KMS-11 (cell line): ENCODE measurements around the gene PCCA.

Source experiments
- H2AFZ ChIP-seq: fragments of 200-600 bp; sonication (generic); 2 replicates; pipeline ENCODE4 v1.6.1; 2016; ENCODE audit warnings: antibody characterized with exemption, mixed run types, low read depth
- H3K27ac ChIP-seq: fragments of 200-600 bp; sonication (generic); 2 replicates; pipeline ENCODE4 v1.6.1; 2016; ENCODE audit warnings: mild to moderate bottlenecking, mixed run types
- H3K27me3 ChIP-seq: fragments of 200-600 bp; sonication (generic); 2 replicates; pipeline ENCODE4 v1.6.1; 2017; ENCODE audit warnings: mild to moderate bottlenecking, low read depth, mixed run types, moderate library complexity; ENCODE audit not compliant: insufficient read depth
- H3K36me3 ChIP-seq: fragments of 200-600 bp; sonication (generic); 2 replicates; pipeline ENCODE4 v1.6.1; 2017; ENCODE audit warnings: mild to moderate bottlenecking, mixed run types; ENCODE audit not compliant: insufficient read depth
- H3K4me1 ChIP-seq: fragments of 200-600 bp; sonication (generic); 2 replicates; pipeline ENCODE4 v1.6.1; 2016; ENCODE audit warnings: mild to moderate bottlenecking, low read depth, mixed run types; ENCODE audit not compliant: poor library complexity, severe bottlenecking
- H3K4me2 ChIP-seq: fragments of 200-600 bp; sonication (generic); 2 replicates; pipeline ENCODE4 v1.7.0; 2016; ENCODE audit warnings: mild to moderate bottlenecking, mixed run types
- H3K4me3 ChIP-seq: fragments of 200-600 bp; sonication (generic); IDR thresholded peaks from 2 replicates; pipeline ENCODE4 v1.6.1; 2017; ENCODE audit warnings: low read depth, low read length, mixed read lengths; ENCODE audit not compliant: insufficient read depth
- H3K79me2 ChIP-seq: fragments of 200-600 bp; sonication (generic); 2 replicates; pipeline ENCODE4 v1.6.1; 2016; ENCODE audit warnings: low read depth, mixed run types; ENCODE audit not compliant: insufficient read depth
- H3K9ac ChIP-seq: fragments of 200-600 bp; sonication (generic); 2 replicates; pipeline ENCODE4 v1.6.1; 2016; ENCODE audit warnings: mild to moderate bottlenecking, mixed run types
- H4K20me1 ChIP-seq: fragments of 200-600 bp; sonication (generic); 2 replicates; pipeline ENCODE4 v1.6.1; 2016; ENCODE audit warnings: mild to moderate bottlenecking, mixed run types; ENCODE audit not compliant: insufficient read depth
- CTCF ChIP-seq: fragments of 200-600 bp; sonication (generic); conservative IDR thresholded peaks from 2 replicates; pipeline ENCODE4 v1.6.1; 2017; ENCODE audit warnings: low read depth, mild to moderate bottlenecking, antibody characterized with exemption, low read length, moderate library complexity, mixed read lengths

The PCCA gene

DNA sequence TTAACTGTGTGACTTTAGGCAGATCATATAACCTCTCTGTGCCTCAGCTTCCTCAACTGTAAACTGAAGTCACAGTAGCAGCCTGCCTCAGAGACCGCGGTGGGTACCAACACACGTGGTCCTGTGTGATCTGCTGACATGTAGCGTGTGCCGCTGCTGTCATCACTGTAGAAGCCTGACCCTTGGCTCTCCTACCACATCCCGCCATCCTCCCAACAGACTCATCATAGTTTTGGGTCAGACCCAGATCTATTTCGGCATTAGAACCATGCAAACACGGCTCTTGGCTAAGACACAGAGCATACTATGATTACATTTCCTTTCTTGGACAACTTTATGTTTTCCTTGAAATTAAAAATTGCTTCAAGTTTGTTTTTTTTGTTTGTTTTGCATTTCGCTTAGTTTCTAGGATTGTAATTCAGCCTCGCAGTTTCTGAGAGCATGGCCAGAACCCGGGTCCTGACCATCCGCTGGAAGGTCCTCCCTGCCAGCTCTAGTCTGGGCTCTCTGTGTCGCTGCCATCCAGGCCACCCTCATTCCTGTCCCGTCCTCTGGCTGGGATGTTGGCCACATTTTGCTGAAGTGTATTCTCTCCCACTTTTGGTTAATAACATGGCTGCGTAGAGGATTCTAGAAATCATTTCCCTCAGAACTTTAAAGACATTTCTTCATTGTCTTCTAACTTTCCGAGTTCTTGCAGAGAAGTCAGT, 446.7 kb downstream of the PCCA start:
- H3K4me2 ChIP-seq = no peak overlapping the region
- no peaks in the 10 kb centered on the region for H4K20me1 ChIP-seq
- H3K36me3 ChIP-seq = no peaks in the 10 kb centered on the region
- H3K4me1 ChIP-seq = peaks cover 7% of the 10 kb centered on the region
- H3K4me3 ChIP-seq = no peak overlapping the region
- H3K79me2 ChIP-seq = no peaks in the 10 kb centered on the region
- no peak overlapping the region for H3K27ac ChIP-seq
- no peak overlapping the region for H3K9ac ChIP-seq
- no peaks in the 10 kb centered on the region for H3K27me3 ChIP-seq
- TF ChIP-seq CTCF = no peak
- H2AFZ ChIP-seq = no peak overlapping the region

- no peaks in the 10 kb centered on the region for H3K36me3 ChIP-seq
- H3K9ac ChIP-seq = no peak overlapping the region
- no peaks in the 10 kb centered on the region for H4K20me1 ChIP-seq
- no peak for TF ChIP-seq CTCF
- no peaks in the 10 kb centered on the region for H3K79me2 ChIP-seq
- no peak overlapping the region for H3K4me2 ChIP-seq
- H3K4me3 ChIP-seq = no peak overlapping the region
- H3K27ac ChIP-seq = no peak overlapping the region
- H3K27me3 ChIP-seq = no peaks in the 10 kb centered on the region
- H3K4me1 ChIP-seq = peaks cover 12% of the 10 kb centered on the region
- H2AFZ ChIP-seq = no peak overlapping the region
Measured at GRCh38 chr13:100536643-100537180, 447.8 kb downstream of the PCCA start.

GRCh38 chr13:100537486-100537885, 448.6 kb downstream of the PCCA start:
- no peak overlapping the region for H3K27ac ChIP-seq
- no peaks in the 10 kb centered on the region for H3K79me2 ChIP-seq
- no peaks in the 10 kb centered on the region for H4K20me1 ChIP-seq
- H3K27me3 ChIP-seq = no peaks in the 10 kb centered on the region
- H3K4me2 ChIP-seq = no peak overlapping the region
- no peak overlapping the region for H3K9ac ChIP-seq
- no peaks in the 10 kb centered on the region for H3K36me3 ChIP-seq
- H2AFZ ChIP-seq = no peak overlapping the region
- no peak overlapping the region for H3K4me3 ChIP-seq
- no peak for TF ChIP-seq CTCF
- peaks cover 20% of the 10 kb centered on the region for H3K4me1 ChIP-seq

GRCh38 chr13:100537951-100538462, 449.1 kb downstream of the PCCA start:
- Histone ChIP-seq H3K4me1 (peaks cover 23% of the 10 kb centered on the region), H3K27me3 (no peaks in the 10 kb centered on the region), H3K79me2 (no peaks in the 10 kb centered on the region), H3K36me3 (no peaks in the 10 kb centered on the region), H4K20me1 (no peaks in the 10 kb centered on the region), H3K4me3 (no peak overlapping the region), H3K9ac (no peak overlapping the region), H2AFZ (no peak overlapping the region), H3K27ac (no peak overlapping the region), H3K4me2 (0 out of 2 replicates have a peak overlapping the region, but pooled peaks have one; percentile 9)
- no peak for TF ChIP-seq CTCF
